ENCODE results near the gene SYPL1.

- TF ChIP-seq CTCF (IDR thresholded peaks at IDR 0.05; ENCODE audit: borderline replicate concordance, extremely low read depth, low read length, poor library complexity, severe bottlenecking) = no peak
- no peak for TF ChIP-seq EZH2 (IDR thresholded peaks at IDR 0.05; ENCODE audit: borderline replicate concordance, low read depth, low read length, severe bottlenecking)
Measured at GRCh38 chr7:106116161-106116704, 4.1 kb upstream of the SYPL1 start.
